GM12891 (cell line): ENCODE data around the gene NT5DC1.

ENCODE experiments used
- POLR2A ChIP-seq: IDR thresholded peaks from 2 replicates; pipeline ENCODE4 v1.6.1; 2011; ENCODE audit warnings: low read depth, low read length, control low read depth
- POLR2AphosphoS5 ChIP-seq: IDR thresholded peaks from 2 replicates; pipeline ENCODE4 v1.6.1; 2011; ENCODE audit warnings: low read depth, low read length, control low read depth

DNA sequence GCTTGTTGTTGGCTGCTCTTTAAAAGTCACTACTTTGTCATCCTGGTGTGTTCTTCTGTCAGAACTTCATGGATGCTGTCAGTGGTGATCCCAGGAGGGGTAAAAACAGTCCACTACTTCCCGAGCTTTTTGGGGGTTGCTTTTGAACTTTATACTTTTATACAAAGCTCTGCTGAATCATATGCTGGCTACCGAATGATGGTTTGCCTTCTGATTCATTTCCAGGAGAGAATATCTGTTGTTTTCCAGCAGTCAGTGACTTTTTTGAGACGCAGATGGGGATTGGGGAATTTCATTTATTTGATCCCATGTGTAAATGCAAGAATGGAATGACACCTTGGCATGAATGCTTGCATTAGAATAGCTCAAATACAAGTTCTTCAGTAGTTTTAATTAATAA is 58.0 kb downstream of the NT5DC1 start:
- no peak for TF ChIP-seq POLR2A
- no peak for TF ChIP-seq POLR2AphosphoS5
